GM19452 (cell line): ENCODE results near the gene SNX20.
A peak's percentile ranks its signal among the peaks of the same experiment; 100 is the strongest.

Experiments
- ATAC-seq: cut with Tn5 transposase; IDR thresholded peaks from one replicate; pipeline ENCODE4 v1.9.1; 2021; ENCODE audit not compliant: unreplicated experiment

Gene SNX20

GRCh38 chr16:50681021-50681885, at the start of gene SNX20:
Gene SNX20 (minus strand): TSS chr16:50681312. CDS start chr16:50677526, 3,786 bp downstream.
- peak; percentile 58 for ATAC-seq

- ATAC-seq = no peak
Observed at GRCh38 chr16:50724306-50724705, 43.2 kb upstream of the SNX20 start.

- ATAC-seq = no peak
Observed at GRCh38 chr16:50722960-50723359, 41.8 kb upstream of the SNX20 start.

GRCh38 chr16:50722405-50722737, 41.3 kb upstream of the SNX20 start:
- ATAC-seq = no peak

- ATAC-seq = no peak
Observed at GRCh38 chr16:50721549-50722404, 40.7 kb upstream of the SNX20 start.

- no peak for ATAC-seq
Observed at GRCh38 chr16:50719401-50720337, 38.6 kb upstream of the SNX20 start.

GRCh38 chr16:50718761-50719400, 37.8 kb upstream of the SNX20 start:
- no peak for ATAC-seq

- no peak for ATAC-seq
Observed at GRCh38 chr16:50718061-50718760, 37.1 kb upstream of the SNX20 start.

- ATAC-seq = no peak
Observed at GRCh38 chr16:50717494-50717893, 36.4 kb upstream of the SNX20 start.

GRCh38 chr16:50717091-50717490, 36.0 kb upstream of the SNX20 start:
- ATAC-seq = no peak

GRCh38 chr16:50712956-50713355, 31.8 kb upstream of the SNX20 start:
- no peak for ATAC-seq

GRCh38 chr16:50712560-50712898, 31.4 kb upstream of the SNX20 start:
- no peak for ATAC-seq

GRCh38 chr16:50711862-50712559, 30.9 kb upstream of the SNX20 start:
- no peak for ATAC-seq

- ATAC-seq = no peak
Observed at GRCh38 chr16:50711040-50711439, 29.9 kb upstream of the SNX20 start.

GRCh38 chr16:50709980-50710379, 28.9 kb upstream of the SNX20 start:
- no peak for ATAC-seq

- peak; percentile 61 for ATAC-seq
Observed at GRCh38 chr16:50709061-50709684, 28.1 kb upstream of the SNX20 start.

GRCh38 chr16:50708373-50709060, 27.4 kb upstream of the SNX20 start:
- ATAC-seq = no peak

- no peak for ATAC-seq
Observed at GRCh38 chr16:50706250-50706649, 25.1 kb upstream of the SNX20 start.
